CD4-positive, alpha-beta T cell (primary cell): Measurements from ENCODE around the gene SLFN12L. TPM values are rescaled to one million over a fixed set of nuclear protein-coding genes. Genes with fewer than 3 reads are reported as not detected.
A peak's percentile ranks its signal among the peaks of the same experiment; 100 is the strongest.

Experiments
- ATAC-seq: fragments of 200-7000 bp; cut with Tn5 transposase; one replicate; pipeline ENCODE4 v1.10.0; 2022; ENCODE audit warnings: mild to moderate bottlenecking; ENCODE audit not compliant: poor library complexity
- CTCF ChIA-PET: fragments of 350-600 bp; sonication (Branson Sonifier 250); formaldehyde crosslinking; loops from one replicate; lab custom pipeline; 2021; ENCODE audit warnings: antibody characterized with exemption, inconsistent platforms; lab: Charles Lee
- POLR2A ChIA-PET: fragments of 350-600 bp; sonication (Branson Sonifier 250); formaldehyde crosslinking; loops from one replicate; lab custom pipeline; 2021; ENCODE audit warnings: antibody characterized with exemption, inconsistent platforms; lab: Charles Lee
- DNase-seq, 14 experiments: peaks; one replicate each; pipeline ENCODE4 v3.0.0-alpha.2; 2013 to 2020; ENCODE audit warnings: mixed read lengths in 2 of 14
- H3K27ac ChIP-seq, 2 donors: one replicate each; pipeline versions ENCODE4 v1.5.1 to v1.7.0; 2013; ENCODE audit warnings: low read length in 2 of 2, low read depth in 1 of 2, mild to moderate bottlenecking in 1 of 2
- H3K27me3 ChIP-seq, 2 experiments: 1 replicate in 1 of 2; 2 replicates in 1 of 2; pipeline versions ENCODE4 v1.6.1 to v1.7.0; 2013; ENCODE audit warnings: low read length in 2 of 2, control low read depth in 1 of 2, mild to moderate bottlenecking in 1 of 2, moderate library complexity in 1 of 2; ENCODE audit not compliant: insufficient read depth in 2 of 2, control insufficient read depth in 1 of 2
- H3K36me3 ChIP-seq: one replicate; pipeline ENCODE4 v1.6.1; 2013; ENCODE audit warnings: low read length, control low read depth; ENCODE audit not compliant: insufficient read depth
- H3K4me1 ChIP-seq: one replicate; pipeline ENCODE4 v1.6.1; 2013; ENCODE audit warnings: low read length, control low read depth; ENCODE audit not compliant: insufficient read depth
- H3K4me3 ChIP-seq: one replicate; pipeline ENCODE4 v1.5.1; 2013; ENCODE audit warnings: mild to moderate bottlenecking, low read length, moderate library complexity
- H3K9me3 ChIP-seq, 2 experiments: 1 replicate in 1 of 2; 2 replicates in 1 of 2; pipeline versions ENCODE4 v1.6.1 to v1.7.0; 2013; ENCODE audit warnings: low read length in 2 of 2, mild to moderate bottlenecking in 2 of 2, control low read depth in 1 of 2, moderate library complexity in 1 of 2; ENCODE audit not compliant: control insufficient read depth in 1 of 2, insufficient read depth in 1 of 2
- H3K27ac Mint-ChIP-seq: one replicate; pipeline ENCODE4 v1.8.0; 2020; ENCODE audit warnings: mixed read lengths
- H3K27me3 Mint-ChIP-seq: one replicate; pipeline ENCODE4 v1.8.0; 2021; ENCODE audit warnings: mixed read lengths
- H3K36me3 Mint-ChIP-seq: one replicate; pipeline ENCODE4 v1.8.0; 2021; ENCODE audit warnings: low read depth, mixed read lengths
- H3K4me1 Mint-ChIP-seq: one replicate; pipeline ENCODE4 v1.8.0; 2021; ENCODE audit warnings: low read depth, mixed read lengths
- H3K4me3 Mint-ChIP-seq: one replicate; pipeline ENCODE4 v1.8.0; 2020; ENCODE audit warnings: mild to moderate bottlenecking, mixed read lengths
- H3K9me3 Mint-ChIP-seq: one replicate; pipeline ENCODE4 v1.8.0; 2020; ENCODE audit warnings: mixed read lengths
- CTCF ChIP-seq: fragments of 200-600 bp; IDR thresholded peaks from one replicate; pipeline ENCODE4 v1.8.0; 2022; ENCODE audit warnings: antibody characterized with exemption, mild to moderate bottlenecking
- intact Hi-C, 2 experiments: fragments of 100-400 bp; cut with DNase I in 1 of 2; cut with micrococcal nuclease in 1 of 2; formaldehyde crosslinking; loops; one replicate each; pipeline versions ENCODE4 v1.15.1 to v1.9.0; 2023 to 2025; cut with DNase I, micrococcal nuclease
- total RNA-seq, 174 experiments: library from RNA in 2 of 174; stranded (reverse) in 2 of 174; gene quantifications; one replicate each; pipeline ENCODE4 v1.2.3 and lab custom pipeline; 2021 to 2026

SLFN12L gene
- total RNA-seq, 2 experiments from 2014 or later: 23.4 to 24.3 TPM

DNA sequence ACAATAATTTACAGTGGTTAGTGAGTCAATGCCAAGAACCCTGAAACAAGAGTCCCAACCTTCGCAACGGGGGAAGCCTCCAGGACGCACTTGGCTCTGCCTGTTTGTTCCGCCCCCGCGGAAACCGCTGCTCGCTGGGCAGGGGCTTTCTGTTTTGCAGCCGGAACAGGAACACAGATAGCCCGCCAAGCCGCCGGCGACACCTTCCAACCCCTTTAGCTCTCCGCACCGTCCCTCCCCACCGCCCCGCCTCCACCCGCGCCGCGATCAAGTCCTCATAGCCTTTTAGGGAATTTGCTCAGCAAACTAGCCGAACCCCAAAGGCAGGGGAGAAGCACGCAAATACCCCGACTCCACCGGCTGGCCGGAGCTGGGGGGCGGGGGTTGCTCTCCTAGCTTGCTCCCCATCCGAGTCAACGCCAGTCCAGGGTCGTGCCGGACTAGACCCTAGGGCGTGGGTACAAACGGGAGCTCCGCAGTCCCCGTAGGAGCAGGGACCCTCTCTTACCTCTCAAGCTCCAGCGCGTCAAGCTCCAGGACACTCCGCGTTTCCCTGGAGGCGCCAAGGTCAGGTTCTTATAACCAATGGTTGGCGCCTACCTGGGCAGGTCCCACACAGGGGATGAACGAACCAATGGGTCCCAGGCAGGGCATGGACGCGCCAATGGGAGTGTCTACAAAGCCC, 89.1 kb downstream of the SLFN12L start, which contains the start of gene SLFN13:
SLFN13 (minus strand) TSS at position 553 of the 685 bp plus-strand sequence. CDS start 3,086 bp downstream, outside the sequence.
- no peak for TF ChIP-seq CTCF
- peaks cover 18% of the 10 kb centered on the region for H3K4me1 ChIP-seq
- H3K4me1 Mint-ChIP-seq: peaks cover 19% of the 10 kb centered on the region
- CTCF ChIA-PET: interaction anchor here (1.7 kb wide), 1 partner anchor 85 kb away, joined by 7 read pairs; no protein-coding TSS in a partner anchor
- intact Hi-C loops: loop anchor here (5.0 kb wide), 1 partner anchor 39 kb away; no protein-coding TSS in a partner anchor
- H3K27me3 ChIP-seq: no peaks in the 10 kb centered on the region
- H3K9me3 Mint-ChIP-seq: no peaks in the 10 kb centered on the region
- peak within 1 kb of the TSS; percentile 23 to 63 for H3K27ac ChIP-seq
- ATAC-seq: peak; percentile 92
- H3K36me3 ChIP-seq: no peaks in the 10 kb centered on the region
- H3K9me3 ChIP-seq: peaks cover 0 to 13% of the 10 kb centered on the region in 2 experiments
- H3K27ac Mint-ChIP-seq: peak within 1 kb of the TSS; percentile 81
- POLR2A ChIA-PET: interaction anchor here (0.6 to 2.8 kb wide), 19 partner anchors 10 to 287 kb away, joined by 3 to 49 read pairs (median 4); partner anchors contain the start of genes SLFN11, SLFN12, SLFN12L and SLFN5
- H3K27me3 Mint-ChIP-seq: no peaks in the 10 kb centered on the region
- no peaks in the 10 kb centered on the region for H3K36me3 Mint-ChIP-seq
- H3K4me3 ChIP-seq: peak within 1 kb of the TSS; percentile 69
- peak; percentile 64 to 93 (median 76) for DNase-seq
- peak within 1 kb of the TSS; percentile 94 for H3K4me3 Mint-ChIP-seq

DNA sequence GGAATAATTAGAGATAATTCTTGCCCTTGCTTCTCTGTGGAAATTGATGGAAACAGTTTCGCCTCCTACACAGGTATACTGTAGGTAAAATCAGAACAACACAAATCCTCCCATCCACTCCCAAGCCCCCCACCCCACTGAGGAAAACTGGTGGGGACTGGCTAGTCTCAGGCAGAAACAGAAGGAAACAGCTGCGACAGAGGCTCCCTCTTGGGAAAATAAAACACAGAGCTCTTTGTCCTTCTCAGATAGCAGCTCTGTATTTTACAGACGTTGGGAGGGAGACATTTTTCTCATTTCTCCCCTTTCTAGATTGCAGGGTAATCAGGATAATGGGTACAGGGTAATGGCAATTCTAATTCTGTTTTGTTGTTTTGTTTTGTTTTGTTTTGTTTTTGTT, 90.0 kb downstream of the SLFN12L start:
- DNase-seq (no peak), ATAC-seq (no peak)
- peaks cover 18% of the 10 kb centered on the region for H3K4me1 ChIP-seq
- Mint-ChIP-seq H3K4me3 (peak overlapping the region; percentile 94), H3K27me3 (no peaks in the 10 kb centered on the region), H3K9me3 (no peaks in the 10 kb centered on the region), H3K4me1 (peaks cover 19% of the 10 kb centered on the region), H3K36me3 (no peaks in the 10 kb centered on the region), H3K27ac (peak overlapping the region; percentile 81)
- no peak overlapping the region for H3K27ac ChIP-seq
- H3K27me3 ChIP-seq: no peaks in the 10 kb centered on the region
- intact Hi-C loops: loop anchor here (5.0 kb wide), 1 partner anchor 40 kb away; no protein-coding TSS in a partner anchor
- H3K9me3 ChIP-seq: peaks cover 0 to 13% of the 10 kb centered on the region in 2 experiments
- peak overlapping the region; percentile 69 for H3K4me3 ChIP-seq
- H3K36me3 ChIP-seq: no peaks in the 10 kb centered on the region
- no peak for TF ChIP-seq CTCF
- ChIA-PET POLR2A (interaction anchor here (0.6 to 2.8 kb wide), 14 partner anchors 12 to 397 kb away, joined by 3 to 49 read pairs (median 6); partner anchors contain the start of genes SLFN11 and SLFN12), CTCF (interaction anchor here (0.6 to 1.7 kb wide), 3 partner anchors 11 to 86 kb away, joined by 3 to 7 read pairs (median 4); no protein-coding TSS in a partner anchor)

DNA sequence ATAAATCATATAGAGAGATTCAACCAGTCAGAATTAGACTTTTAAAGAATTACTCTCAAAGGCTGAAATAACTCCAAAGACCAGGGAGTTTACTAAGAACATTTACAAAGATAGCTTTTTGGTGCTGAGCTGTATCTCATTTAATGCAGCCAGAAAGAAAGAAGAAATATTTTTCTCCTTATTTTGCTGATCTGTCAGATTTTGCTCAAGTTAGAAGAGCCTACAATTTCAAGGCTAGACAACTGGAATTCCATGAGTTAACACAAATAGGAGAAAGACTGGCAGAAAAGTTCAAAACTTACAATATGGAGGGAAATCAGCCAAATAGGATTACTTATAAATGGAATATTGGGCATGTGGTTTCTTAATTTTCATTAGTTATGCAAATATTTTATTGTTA, 99.0 kb downstream of the SLFN12L start:
- ChIA-PET CTCF (interaction anchor here (1.4 kb wide), 1 partner anchor 95 kb away, joined by 3 read pairs; no protein-coding TSS in a partner anchor), POLR2A (interaction anchor here (1.3 kb wide), 1 partner anchor 10 kb away, joined by 3 read pairs; the partner anchor contains the start of gene SLFN13)
- Histone ChIP-seq H3K4me3 (no peak overlapping the region), H3K27ac (no peak overlapping the region), H3K4me1 (peaks cover 7% of the 10 kb centered on the region), H3K36me3 (peaks cover 5% of the 10 kb centered on the region), H3K9me3 (no peaks in the 10 kb centered on the region), H3K27me3 (no peaks in the 10 kb centered on the region)
- intact Hi-C loops: loop anchor here in 1 of 2 experiments (10.0 kb wide), 1 partner anchor 64 kb away; the partner anchor contains the start of gene SLFN11
- DNase-seq (no peak), ATAC-seq (no peak)
- Mint-ChIP-seq H3K27me3 (no peaks in the 10 kb centered on the region), H3K4me1 (peaks cover 5% of the 10 kb centered on the region), H3K27ac (no peak overlapping the region), H3K9me3 (no peaks in the 10 kb centered on the region), H3K36me3 (no peaks in the 10 kb centered on the region), H3K4me3 (no peak overlapping the region)
- no peak for TF ChIP-seq CTCF
